ENCODE results near the gene RPL3. TPM values are rescaled to one million over a fixed set of nuclear protein-coding genes. Genes with fewer than 3 reads are reported as not detected.
"Not testable (repeated sequence)": the region's sequence is repeated elsewhere in the genome, so short reads cannot be mapped to it uniquely, and the experiment has no call there.

RPL3 gene
- total RNA-seq, 1 experiment from 2014 or later: 2,830 TPM

- Histone ChIP-seq H3T11ph (ENCODE audit: low read length) (no peak overlapping the region), H3K27ac (ENCODE audit: insufficient read length, low read depth, low read length) (no peak overlapping the region), H3K23me2 (ENCODE audit: insufficient read length, low read depth, low read length, poor library complexity, severe bottlenecking) (peaks cover 4% of the 10 kb centered on the region), H3K9ac (ENCODE audit: extremely low read depth, insufficient read length, low read length) (no peak overlapping the region), H4K91ac (ENCODE audit: insufficient read length, low read depth, low read length) (no peak overlapping the region), H2AFZ (ENCODE audit: low read length) (no peak overlapping the region), H3K4me2 (ENCODE audit: insufficient read depth, insufficient read length, low read length) (no peak overlapping the region), H3K14ac (ENCODE audit: insufficient read depth, low read length) (no peak overlapping the region), H2BK5ac (ENCODE audit: insufficient read length, low read length) (no peak overlapping the region), H3K4ac (ENCODE audit: low read depth, low read length) (no peak overlapping the region), H4K20me1 (ENCODE audit: control insufficient read depth, insufficient read depth, insufficient read length) (peaks cover 2% of the 10 kb centered on the region), H3K56ac (ENCODE audit: insufficient read length, low read depth, low read length) (no peak overlapping the region), H4K8ac (replicated peaks; ENCODE audit: insufficient read length, low read depth, low read length) (no peak overlapping the region), H3K18ac (ENCODE audit: insufficient read length, low read depth, low read length) (no peak overlapping the region), H3K79me2 (ENCODE audit: insufficient read depth, low read length) (no peaks in the 10 kb centered on the region), H3K79me1 (ENCODE audit: insufficient read depth, low read depth, low read length, poor library complexity, severe bottlenecking) (no peaks in the 10 kb centered on the region), H3K9me3 (ENCODE audit: control insufficient read depth, low read depth, low read length) (no peaks in the 10 kb centered on the region), H3K4me1 (ENCODE audit: insufficient read depth, low read length) (peaks cover 9% of the 10 kb centered on the region; the same call in 1 of the 2 replicates), H3K27me3 (ENCODE audit: insufficient read depth, low read length) (no peaks in the 10 kb centered on the region), H2AK5ac (ENCODE audit: insufficient read length, low read length) (no peak overlapping the region), H2BK20ac (ENCODE audit: low read depth, low read length, poor library complexity, severe bottlenecking) (no peak overlapping the region), H2BK15ac (ENCODE audit: low read depth, low read length) (no peak overlapping the region), H2BK120ac (ENCODE audit: low read depth, low read length, poor library complexity, severe bottlenecking) (no peak overlapping the region), H2BK12ac (ENCODE audit: insufficient read length, low read depth, low read length) (no peak overlapping the region), H4K5ac (ENCODE audit: insufficient read length, low read depth, low read length) (no peak overlapping the region), H3K23ac (ENCODE audit: insufficient read length, low read depth, low read length) (no peak overlapping the region)
- WGBS (ENCODE audit: extremely low coverage, insufficient read length, low lambda C conversion rate): no CpG with 5 or more reads among the region's 5 CpGs
- H3K4me3 Mint-ChIP-seq: no peak overlapping the region
- H3K27me3 Mint-ChIP-seq (ENCODE audit: low read depth): peaks cover 5% of the 10 kb centered on the region
- H3K36me3 Mint-ChIP-seq (ENCODE audit: insufficient read depth in 1 of 3, low read depth in 3 of 3): peaks cover 7 to 22% (median 10%) of the 10 kb centered on the region in 3 experiments; a peak in 6 of 7 replicates
- no peak for TF ChIP-seq CTCF (conservative IDR thresholded peaks at IDR 0.05)
- no peak overlapping the region for H3K27ac Mint-ChIP-seq
- peaks cover 28 to 37% of the 10 kb centered on the region in 2 experiments for H3K4me1 Mint-ChIP-seq
- H3K9me3 Mint-ChIP-seq: no peaks in the 10 kb centered on the region
- DNase-seq: no peak
Measured at GRCh38 chr22:39356464-39356863, 37.0 kb upstream of the RPL3 start.

GRCh38 chr22:39355805-39356204 is 36.4 kb upstream of the RPL3 start:
- peaks cover 29 to 37% of the 10 kb centered on the region in 2 experiments for H3K4me1 Mint-ChIP-seq
- not testable (repeated sequence) for H4K20me1 ChIP-seq (ENCODE audit: control insufficient read depth, insufficient read depth, insufficient read length); H3K9ac ChIP-seq (ENCODE audit: extremely low read depth, insufficient read length, low read length); H3K9me3 ChIP-seq (ENCODE audit: control insufficient read depth, low read depth, low read length); DNase-seq; H2BK15ac ChIP-seq (ENCODE audit: low read depth, low read length); H3K18ac ChIP-seq (ENCODE audit: insufficient read length, low read depth, low read length); H4K8ac ChIP-seq (replicated peaks; ENCODE audit: insufficient read length, low read depth, low read length); H3K27ac Mint-ChIP-seq; H3K9me3 Mint-ChIP-seq; H3K4me1 ChIP-seq (ENCODE audit: insufficient read depth, low read length); H2AFZ ChIP-seq (ENCODE audit: low read length); H3K79me2 ChIP-seq (ENCODE audit: insufficient read depth, low read length); H2BK20ac ChIP-seq (ENCODE audit: low read depth, low read length, poor library complexity, severe bottlenecking); H3K23ac ChIP-seq (ENCODE audit: insufficient read length, low read depth, low read length); H3K79me1 ChIP-seq (ENCODE audit: insufficient read depth, low read depth, low read length, poor library complexity, severe bottlenecking); H2BK120ac ChIP-seq (ENCODE audit: low read depth, low read length, poor library complexity, severe bottlenecking); H2BK5ac ChIP-seq (ENCODE audit: insufficient read length, low read length); H2AK5ac ChIP-seq (ENCODE audit: insufficient read length, low read length); H3K4ac ChIP-seq (ENCODE audit: low read depth, low read length); H2BK12ac ChIP-seq (ENCODE audit: insufficient read length, low read depth, low read length); H4K91ac ChIP-seq (ENCODE audit: insufficient read length, low read depth, low read length); H3K27me3 Mint-ChIP-seq (ENCODE audit: low read depth); H3K27me3 ChIP-seq (ENCODE audit: insufficient read depth, low read length); H3K4me3 Mint-ChIP-seq; H3T11ph ChIP-seq (ENCODE audit: low read length); H3K4me2 ChIP-seq (ENCODE audit: insufficient read depth, insufficient read length, low read length); H3K14ac ChIP-seq (ENCODE audit: insufficient read depth, low read length); H4K5ac ChIP-seq (ENCODE audit: insufficient read length, low read depth, low read length); H3K27ac ChIP-seq (ENCODE audit: insufficient read length, low read depth, low read length); H3K56ac ChIP-seq (ENCODE audit: insufficient read length, low read depth, low read length); H3K23me2 ChIP-seq (ENCODE audit: insufficient read length, low read depth, low read length, poor library complexity, severe bottlenecking)
- no CpG with 5 or more reads among the region's 14 CpGs for WGBS (ENCODE audit: extremely low coverage, insufficient read length, low lambda C conversion rate)
- peaks cover 7 to 22% (median 10%) of the 10 kb centered on the region in 3 experiments; a peak in 6 of 7 replicates for H3K36me3 Mint-ChIP-seq (ENCODE audit: insufficient read depth in 1 of 3, low read depth in 3 of 3)
